Tibial nerve (tissue), 3 donors: ENCODE measurements around the gene SPAM1.

ENCODE experiments used
- POLR2A ChIP-seq, 2 donors: fragments of 450-650 bp; IDR thresholded peaks; one replicate each; pipeline ENCODE4 v1.6.1; 2017; ENCODE audit warnings: antibody characterized with exemption in 2 of 2, mild to moderate bottlenecking in 2 of 2, moderate library complexity in 2 of 2
- TF ChIP-seq, protein P1 (sequence below), 5 experiments: fragments of 200-600 bp in 3 of 5; fragments of 450-650 bp in 2 of 5; sonication (generic) in 3 of 5; IDR thresholded peaks; one replicate each; pipeline ENCODE4 v1.5.1; 2016 to 2019; ENCODE audit warnings: antibody characterized with exemption in 5 of 5, mild to moderate bottlenecking in 3 of 5, moderate library complexity in 2 of 5

DNA sequence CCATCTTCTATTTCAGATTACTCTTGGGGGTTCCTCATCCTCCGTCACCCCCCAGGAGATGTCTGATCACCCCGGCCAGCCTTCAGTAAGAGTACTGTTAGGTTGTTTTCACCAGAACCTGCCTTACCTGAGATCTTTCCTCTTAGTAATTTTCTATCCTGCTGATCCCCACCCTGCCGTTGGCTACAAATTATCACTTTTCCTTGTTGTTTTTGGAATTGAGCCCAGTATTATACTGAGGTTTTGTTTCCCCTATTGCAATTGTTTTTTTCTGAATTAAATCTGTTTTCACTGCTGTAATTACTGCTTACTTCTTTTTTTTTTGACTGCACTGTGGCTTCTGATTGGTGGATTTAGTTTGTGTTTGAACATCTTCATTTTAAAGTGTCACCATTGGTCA is 14.7 kb downstream of the SPAM1 start:
- TF ChIP-seq, protein P1, sequence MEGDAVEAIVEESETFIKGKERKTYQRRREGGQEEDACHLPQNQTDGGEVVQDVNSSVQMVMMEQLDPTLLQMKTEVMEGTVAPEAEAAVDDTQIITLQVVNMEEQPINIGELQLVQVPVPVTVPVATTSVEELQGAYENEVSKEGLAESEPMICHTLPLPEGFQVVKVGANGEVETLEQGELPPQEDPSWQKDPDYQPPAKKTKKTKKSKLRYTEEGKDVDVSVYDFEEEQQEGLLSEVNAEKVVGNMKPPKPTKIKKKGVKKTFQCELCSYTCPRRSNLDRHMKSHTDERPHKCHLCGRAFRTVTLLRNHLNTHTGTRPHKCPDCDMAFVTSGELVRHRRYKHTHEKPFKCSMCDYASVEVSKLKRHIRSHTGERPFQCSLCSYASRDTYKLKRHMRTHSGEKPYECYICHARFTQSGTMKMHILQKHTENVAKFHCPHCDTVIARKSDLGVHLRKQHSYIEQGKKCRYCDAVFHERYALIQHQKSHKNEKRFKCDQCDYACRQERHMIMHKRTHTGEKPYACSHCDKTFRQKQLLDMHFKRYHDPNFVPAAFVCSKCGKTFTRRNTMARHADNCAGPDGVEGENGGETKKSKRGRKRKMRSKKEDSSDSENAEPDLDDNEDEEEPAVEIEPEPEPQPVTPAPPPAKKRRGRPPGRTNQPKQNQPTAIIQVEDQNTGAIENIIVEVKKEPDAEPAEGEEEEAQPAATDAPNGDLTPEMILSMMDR (IDR thresholded peaks at IDR 0.05): no peak
- no peak for TF ChIP-seq POLR2A (IDR thresholded peaks at IDR 0.05)
